GM21526 (cell line): ENCODE measurements around the gene MAPK13.

Experiments used
- ATAC-seq: cut with Tn5 transposase; IDR thresholded peaks from one replicate; pipeline ENCODE4 v1.9.1; 2021; ENCODE audit warnings: moderate library complexity; ENCODE audit not compliant: unreplicated experiment, low FRiP score

The MAPK13 gene

GRCh38 chr6:36142971-36143838 lies 12.9 kb downstream of the MAPK13 start:
- ATAC-seq: no peak

GRCh38 chr6:36145495-36145894 lies 15.2 kb downstream of the MAPK13 start:
- ATAC-seq: no peak

- no peak for ATAC-seq
These were observed 17.0 kb downstream of the MAPK13 start for GRCh38 chr6:36147294-36147693.

- ATAC-seq: no peak
These were observed 19.2 kb downstream of the MAPK13 start for GRCh38 chr6:36149476-36149875.

- no peak for ATAC-seq
These were observed 20.0 kb downstream of the MAPK13 start for GRCh38 chr6:36150283-36150682.

GRCh38 chr6:36154286-36154685 lies 24.0 kb downstream of the MAPK13 start:
- no peak for ATAC-seq

GRCh38 chr6:36155662-36156061 lies 25.3 kb downstream of the MAPK13 start:
- no peak for ATAC-seq

- no peak for ATAC-seq
These were observed 29.9 kb downstream of the MAPK13 start for GRCh38 chr6:36160147-36160760.

- ATAC-seq: no peak
These were observed 39.0 kb downstream of the MAPK13 start for GRCh38 chr6:36169023-36170007.

- ATAC-seq: no peak
These were observed 40.4 kb downstream of the MAPK13 start for GRCh38 chr6:36170704-36171103.

GRCh38 chr6:36171573-36171972 lies 41.3 kb downstream of the MAPK13 start:
- ATAC-seq: no peak

- ATAC-seq: no peak
These were observed 46.9 kb downstream of the MAPK13 start for GRCh38 chr6:36177166-36177565.

- ATAC-seq: no peak
These were observed 48.2 kb downstream of the MAPK13 start for GRCh38 chr6:36178544-36178943.

- no peak for ATAC-seq
These were observed 49.8 kb downstream of the MAPK13 start for GRCh38 chr6:36180126-36180525.

- no peak for ATAC-seq
These were observed 54.0 kb downstream of the MAPK13 start for GRCh38 chr6:36184311-36184710.

GRCh38 chr6:36186199-36186598 lies 55.9 kb downstream of the MAPK13 start:
- ATAC-seq: no peak

- ATAC-seq: no peak
These were observed 57.1 kb downstream of the MAPK13 start for GRCh38 chr6:36187446-36187845.
